C4-2B (cell line): ENCODE results near the gene DNAJC19.

Experiments used
- H3K27ac ChIP-seq: fragments of 450-650 bp; 2 replicates; pipeline ENCODE4 v1.5.1; 2017
- ZFX ChIP-seq: fragments of 450-650 bp; IDR thresholded peaks from 2 replicates; pipeline ENCODE4 v1.6.1; 2017
- TF ChIP-seq, protein P1 (sequence below): fragments of 450-650 bp; conservative IDR thresholded peaks from 2 replicates; pipeline ENCODE4 v1.5.1; 2017; ENCODE audit warnings: mild to moderate bottlenecking

Gene DNAJC19

DNA sequence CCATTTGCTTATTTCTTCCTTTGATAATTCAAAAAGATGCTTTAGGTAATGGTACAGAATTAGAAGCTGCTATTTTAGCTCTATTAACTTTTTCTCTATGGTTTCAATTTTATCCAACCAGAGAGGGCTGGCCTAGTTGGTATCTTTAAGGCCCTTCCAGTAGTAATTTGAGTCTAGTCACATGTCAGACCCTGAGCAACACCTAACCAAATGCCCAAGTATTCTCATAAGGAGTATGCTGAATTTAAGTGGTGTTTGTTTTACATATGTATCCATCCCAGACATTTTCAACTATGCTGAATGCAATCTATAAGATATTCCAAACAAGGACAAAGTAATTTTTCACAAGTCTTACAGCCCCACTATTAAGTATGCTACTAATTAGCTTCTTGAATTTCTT, 9.6 kb downstream of the DNAJC19 start:
- no peak for TF ChIP-seq ZFX
- TF ChIP-seq, protein P1, sequence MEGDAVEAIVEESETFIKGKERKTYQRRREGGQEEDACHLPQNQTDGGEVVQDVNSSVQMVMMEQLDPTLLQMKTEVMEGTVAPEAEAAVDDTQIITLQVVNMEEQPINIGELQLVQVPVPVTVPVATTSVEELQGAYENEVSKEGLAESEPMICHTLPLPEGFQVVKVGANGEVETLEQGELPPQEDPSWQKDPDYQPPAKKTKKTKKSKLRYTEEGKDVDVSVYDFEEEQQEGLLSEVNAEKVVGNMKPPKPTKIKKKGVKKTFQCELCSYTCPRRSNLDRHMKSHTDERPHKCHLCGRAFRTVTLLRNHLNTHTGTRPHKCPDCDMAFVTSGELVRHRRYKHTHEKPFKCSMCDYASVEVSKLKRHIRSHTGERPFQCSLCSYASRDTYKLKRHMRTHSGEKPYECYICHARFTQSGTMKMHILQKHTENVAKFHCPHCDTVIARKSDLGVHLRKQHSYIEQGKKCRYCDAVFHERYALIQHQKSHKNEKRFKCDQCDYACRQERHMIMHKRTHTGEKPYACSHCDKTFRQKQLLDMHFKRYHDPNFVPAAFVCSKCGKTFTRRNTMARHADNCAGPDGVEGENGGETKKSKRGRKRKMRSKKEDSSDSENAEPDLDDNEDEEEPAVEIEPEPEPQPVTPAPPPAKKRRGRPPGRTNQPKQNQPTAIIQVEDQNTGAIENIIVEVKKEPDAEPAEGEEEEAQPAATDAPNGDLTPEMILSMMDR: no peak
- H3K27ac ChIP-seq: no peak overlapping the region

DNA sequence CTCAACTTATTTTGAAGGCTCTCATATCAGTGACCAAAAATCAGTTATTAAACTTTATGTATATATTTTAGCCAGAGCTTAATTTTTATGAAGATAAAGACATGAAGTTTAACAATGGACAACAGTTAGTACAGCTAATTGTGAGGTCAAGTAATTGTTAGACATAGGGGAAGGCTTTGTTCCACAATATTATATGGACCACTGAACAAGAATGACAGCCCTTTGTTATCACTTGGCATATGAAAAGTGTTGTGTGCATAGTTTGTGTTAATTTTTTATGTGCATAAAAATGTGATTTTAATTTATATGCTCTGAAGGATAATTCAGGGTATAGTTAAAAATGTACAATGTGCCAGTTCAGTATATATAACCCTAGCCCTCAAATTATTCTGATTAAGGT, 12.0 kb downstream of the DNAJC19 start:
- TF ChIP-seq, protein P1: no peak
- no peak for TF ChIP-seq ZFX

DNA sequence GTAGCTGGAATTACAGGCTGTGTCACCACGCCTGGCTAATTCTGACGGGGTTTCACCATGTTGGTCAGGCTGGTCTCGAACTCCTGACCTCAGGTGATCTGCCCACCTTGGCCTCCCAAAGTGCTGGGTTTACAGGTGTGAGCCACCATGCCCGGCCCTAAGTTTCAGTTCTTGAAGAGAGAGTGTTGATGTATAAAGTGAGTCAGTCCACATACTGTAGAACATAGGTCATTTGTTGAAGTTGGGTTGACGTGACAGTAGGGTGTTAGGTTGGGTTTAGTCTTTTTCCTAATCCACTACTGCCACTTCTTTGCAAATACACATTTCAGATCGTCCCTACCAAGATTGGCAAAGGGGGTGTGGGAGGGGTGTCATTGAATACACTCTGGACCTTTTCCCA, 15.2 kb downstream of the DNAJC19 start:
- TF ChIP-seq, protein P1: no peak
- H3K27ac ChIP-seq: no peak overlapping the region

More for the DNA sequence above, 12.0 kb downstream of the DNAJC19 start:
- no peak overlapping the region for H3K27ac ChIP-seq

DNA sequence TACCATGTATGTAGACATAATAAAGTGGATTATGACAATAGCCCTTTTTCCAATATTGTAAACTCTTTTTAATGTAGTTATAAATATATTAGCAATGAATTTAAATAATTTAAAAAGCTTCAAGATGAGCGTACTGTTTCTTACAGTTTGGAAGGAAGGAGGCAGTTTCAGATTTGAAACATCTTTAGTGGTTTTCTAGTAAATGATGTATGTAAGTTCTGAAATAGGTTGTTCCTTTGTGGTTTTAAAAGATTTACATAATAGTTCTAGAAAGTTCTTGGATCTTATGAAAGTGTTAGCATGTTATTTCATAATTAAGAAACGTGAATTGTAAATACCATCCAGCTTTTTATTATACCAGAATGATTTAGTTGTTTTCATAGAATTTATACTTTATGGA, 16.0 kb downstream of the DNAJC19 start:
- H3K27ac ChIP-seq: no peak overlapping the region
- TF ChIP-seq, protein P1: no peak
- no peak for TF ChIP-seq ZFX

DNA sequence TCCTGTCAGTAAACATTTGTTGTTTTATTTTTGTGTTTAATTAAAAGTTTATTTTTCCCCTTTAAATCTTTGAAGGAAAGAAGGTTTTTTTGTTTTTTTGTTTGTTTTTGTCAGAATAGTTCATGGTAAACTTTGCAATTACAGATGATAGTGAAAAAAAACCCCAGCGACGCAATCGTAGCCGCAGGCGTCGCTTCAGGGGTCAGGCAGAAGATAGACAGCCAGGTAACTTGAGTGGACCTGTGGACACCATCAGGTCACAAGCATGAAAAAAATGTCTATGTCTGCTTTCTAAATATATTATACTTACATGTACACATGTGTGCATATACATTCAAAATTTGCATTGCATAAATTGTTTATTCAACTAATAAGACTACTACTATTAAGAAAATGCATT, 18.6 kb downstream of the DNAJC19 start:
- no peak overlapping the region for H3K27ac ChIP-seq
- TF ChIP-seq, protein P1: no peak
- no peak for TF ChIP-seq ZFX

DNA sequence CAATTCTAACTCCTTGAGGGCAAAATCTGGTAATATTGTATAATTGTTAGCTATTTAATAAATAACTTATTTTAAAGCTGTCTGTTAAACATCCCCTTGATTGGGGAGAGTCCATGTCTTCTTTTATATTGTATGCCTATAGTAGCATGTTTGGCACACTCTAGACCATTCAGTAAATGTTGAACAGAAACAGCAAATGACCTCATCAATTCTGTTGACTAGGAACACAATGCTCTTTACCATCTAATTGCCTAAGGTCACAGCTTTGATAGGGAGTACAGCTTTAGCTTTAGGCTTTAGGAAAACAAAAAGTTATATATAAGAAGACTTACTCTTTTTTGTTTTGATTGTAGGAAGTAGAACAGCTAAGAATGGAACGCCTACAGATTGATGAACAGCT, 27.0 kb downstream of the DNAJC19 start:
- TF ChIP-seq, protein P1: no peak
- no peak for TF ChIP-seq ZFX
- no peak overlapping the region for H3K27ac ChIP-seq

DNA sequence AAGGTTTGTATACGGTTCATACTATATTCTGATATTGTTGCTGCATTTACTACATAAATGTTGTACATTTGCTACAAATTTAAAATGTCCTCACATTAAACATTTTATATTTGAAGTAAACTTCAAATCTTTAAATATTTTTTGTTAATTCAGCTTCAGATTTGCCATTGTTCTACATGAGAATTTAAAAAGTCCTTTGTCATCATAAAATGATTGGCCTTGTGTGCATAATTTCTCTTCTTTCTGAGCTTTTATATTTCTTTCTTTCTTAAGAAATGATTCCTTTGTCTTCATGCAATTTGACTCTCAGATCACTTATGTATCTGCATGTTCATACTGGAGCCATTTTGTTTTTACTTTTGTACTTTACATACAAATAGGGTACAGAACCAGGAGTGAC, 28.0 kb downstream of the DNAJC19 start:
- no peak overlapping the region for H3K27ac ChIP-seq
- TF ChIP-seq, protein P1: no peak
- TF ChIP-seq ZFX: no peak
